Stomach smooth muscle (tissue), 2 donors: ENCODE results near the gene CDK7.

Source experiments
- H3K27ac ChIP-seq: one replicate; pipeline ENCODE4 v1.7.0; 2013; ENCODE audit warnings: mild to moderate bottlenecking, low read length, inconsistent platforms
- H3K27me3 ChIP-seq, 2 donors: one replicate each; pipeline ENCODE4 v1.7.0; 2013; ENCODE audit warnings: low read length in 2 of 2; ENCODE audit not compliant: insufficient read depth in 2 of 2, control insufficient read depth in 1 of 2
- H3K36me3 ChIP-seq, 2 donors: one replicate each; pipeline ENCODE4 v1.7.0; 2013; ENCODE audit warnings: low read length in 2 of 2; ENCODE audit not compliant: control insufficient read depth in 2 of 2, insufficient read depth in 2 of 2
- H3K4me1 ChIP-seq: one replicate; pipeline ENCODE4 v1.7.0; 2013; ENCODE audit warnings: low read length; ENCODE audit not compliant: control insufficient read depth, insufficient read depth
- H3K4me3 ChIP-seq, 2 donors: one replicate each; pipeline ENCODE4 v1.7.0; 2013; ENCODE audit warnings: low read length in 2 of 2
- H3K9ac ChIP-seq, 2 donors: one replicate each; pipeline ENCODE4 v1.7.0; 2013; ENCODE audit warnings: low read length in 2 of 2, mild to moderate bottlenecking in 1 of 2
- H3K9me3 ChIP-seq, 2 donors: one replicate each; pipeline ENCODE4 v1.7.0; 2013; ENCODE audit warnings: low read length in 2 of 2; ENCODE audit not compliant: control insufficient read depth in 2 of 2
- donor health status: healthy.
- donor health status: Pancreatic carcinoma.

Gene CDK7

GRCh38 chr5:69292306-69292705, 57.6 kb downstream of the CDK7 start:
- Histone ChIP-seq H3K4me3 (no peak overlapping the region), H3K4me1 (no peaks in the 10 kb centered on the region), H3K9ac (no peak overlapping the region), H3K27ac (no peak overlapping the region), H3K36me3 (no peaks in the 10 kb centered on the region), H3K9me3 (no peaks in the 10 kb centered on the region), H3K27me3 (no peaks in the 10 kb centered on the region)

DNA sequence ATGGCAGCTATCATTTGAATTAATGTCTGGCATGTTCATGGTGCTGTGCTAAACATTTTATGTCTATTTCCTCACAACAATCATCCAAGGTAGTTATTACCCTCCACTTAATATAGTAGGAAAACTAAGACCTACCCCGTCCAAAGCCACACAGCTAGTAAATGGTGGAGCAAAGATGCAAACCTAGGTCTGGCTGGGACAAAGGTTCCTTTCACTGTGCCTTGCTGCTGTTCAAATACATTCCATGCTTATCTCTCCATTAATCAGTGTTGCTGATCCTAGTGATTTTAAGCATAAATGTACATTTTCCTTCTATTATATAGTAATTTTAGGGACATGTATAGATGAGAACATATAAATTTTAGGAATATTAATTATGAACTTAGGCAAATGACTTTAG, 59.2 kb downstream of the CDK7 start:
- no peak overlapping the region for H3K9ac ChIP-seq

GRCh38 chr5:69295088-69295754, 60.5 kb downstream of the CDK7 start:
- Histone ChIP-seq H3K9me3 (no peaks in the 10 kb centered on the region), H3K9ac (no peak overlapping the region), H3K27ac (no peak overlapping the region), H3K27me3 (no peaks in the 10 kb centered on the region), H3K4me1 (no peaks in the 10 kb centered on the region), H3K36me3 (peaks cover 4 to 8% of the 10 kb centered on the region in 2 donors), H3K4me3 (no peak overlapping the region)

More for the DNA sequence above, 59.2 kb downstream of the CDK7 start:
- Histone ChIP-seq H3K27ac (no peak overlapping the region), H3K9me3 (no peaks in the 10 kb centered on the region), H3K27me3 (no peaks in the 10 kb centered on the region), H3K4me1 (no peaks in the 10 kb centered on the region), H3K36me3 (peaks cover 0 to 5% of the 10 kb centered on the region in 2 donors), H3K4me3 (no peak overlapping the region)

GRCh38 chr5:69299625-69300024, 64.9 kb downstream of the CDK7 start:
- Histone ChIP-seq H3K9me3 (no peaks in the 10 kb centered on the region), H3K27ac (no peak overlapping the region), H3K27me3 (no peaks in the 10 kb centered on the region), H3K4me3 (no peak overlapping the region), H3K4me1 (no peaks in the 10 kb centered on the region), H3K9ac (no peak overlapping the region), H3K36me3 (peaks cover 4 to 8% of the 10 kb centered on the region in 2 donors)

DNA sequence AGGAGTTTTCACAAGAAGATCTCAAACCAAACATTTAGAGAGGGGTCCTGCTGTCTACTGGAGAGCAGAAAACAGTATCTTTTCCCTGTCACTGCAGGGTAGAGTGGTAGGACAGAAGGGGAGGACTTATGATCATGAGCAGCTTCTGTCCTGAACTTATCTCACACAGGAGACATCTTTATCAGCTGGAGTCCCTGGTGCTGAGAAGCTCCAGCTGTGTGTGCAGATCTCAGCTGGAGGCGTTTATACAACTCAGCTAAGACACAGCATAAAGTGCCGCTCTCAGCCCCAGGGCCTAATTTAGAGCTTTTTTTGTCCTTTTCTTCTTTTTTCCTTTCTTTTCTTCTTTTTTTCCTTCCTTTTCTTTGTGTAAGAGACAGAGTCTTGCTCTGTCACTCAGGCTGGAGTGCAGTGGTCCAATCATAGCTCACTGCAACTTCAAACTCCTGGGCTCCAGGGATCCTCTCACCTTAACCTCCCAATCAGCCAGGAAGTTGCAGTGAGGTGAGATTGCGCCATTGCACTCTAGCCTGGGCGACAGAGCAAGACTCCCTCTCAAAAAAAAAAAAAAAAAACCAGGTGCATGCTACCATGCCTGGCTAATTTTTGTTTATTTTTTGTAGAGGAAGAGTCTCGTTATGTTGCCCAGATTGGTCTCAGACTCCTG, 66.0 kb downstream of the CDK7 start:
- Histone ChIP-seq H3K36me3 (peaks cover 4 to 8% of the 10 kb centered on the region in 2 donors), H3K4me3 (no peak overlapping the region), H3K9ac (no peak overlapping the region), H3K4me1 (no peaks in the 10 kb centered on the region), H3K27ac (no peak overlapping the region), H3K9me3 (no peaks in the 10 kb centered on the region), H3K27me3 (no peaks in the 10 kb centered on the region)

GRCh38 chr5:69305512-69305911, 70.8 kb downstream of the CDK7 start:
- no peaks in the 10 kb centered on the region for H3K9me3 ChIP-seq
- H3K27ac ChIP-seq, result no peak overlapping the region
- no peak overlapping the region for H3K9ac ChIP-seq
- no peaks in the 10 kb centered on the region for H3K27me3 ChIP-seq
- no peak overlapping the region for H3K4me3 ChIP-seq
- no peaks in the 10 kb centered on the region for H3K4me1 ChIP-seq
- H3K36me3 ChIP-seq, result peaks cover 0 to 2% of the 10 kb centered on the region in 2 donors

DNA sequence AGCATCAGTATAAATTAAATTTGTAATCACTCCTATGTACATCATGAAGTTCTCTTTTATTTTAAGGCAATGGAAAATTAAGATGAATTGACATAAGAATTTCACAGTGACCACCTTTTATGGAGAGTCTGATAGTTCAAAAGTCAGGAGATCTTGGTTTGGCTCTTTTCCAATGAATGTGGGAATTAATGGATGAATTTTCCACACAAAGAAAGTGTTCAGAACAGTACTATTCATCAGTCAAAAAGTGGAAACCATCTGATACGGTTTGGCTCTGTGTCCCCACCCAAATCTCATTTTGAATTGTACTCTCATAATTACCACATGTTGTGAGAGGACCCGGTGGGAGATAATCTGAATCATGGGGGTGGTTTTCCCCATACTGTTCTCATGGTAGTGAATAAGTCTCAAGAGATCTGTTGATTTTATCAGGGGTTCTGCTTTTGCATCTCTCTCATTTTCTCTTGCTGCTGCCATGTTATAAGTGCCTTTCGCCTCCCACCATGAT, 73.4 kb downstream of the CDK7 start:
- Histone ChIP-seq H3K27ac (no peak overlapping the region), H3K27me3 (no peaks in the 10 kb centered on the region), H3K4me3 (no peak overlapping the region), H3K36me3 (peaks cover under 1 to 3% of the 10 kb centered on the region in 2 donors), H3K9me3 (no peaks in the 10 kb centered on the region), H3K9ac (no peak overlapping the region), H3K4me1 (no peaks in the 10 kb centered on the region)

GRCh38 chr5:69309380-69309779, 74.7 kb downstream of the CDK7 start:
- H3K36me3 ChIP-seq, result peaks cover 6 to 7% of the 10 kb centered on the region in 2 donors

GRCh38 chr5:69312459-69313160, 77.9 kb downstream of the CDK7 start:
- Histone ChIP-seq H3K9ac (no peak overlapping the region), H3K9me3 (no peaks in the 10 kb centered on the region), H3K4me1 (no peaks in the 10 kb centered on the region), H3K36me3 (peaks cover 6 to 7% of the 10 kb centered on the region in 2 donors), H3K4me3 (no peak overlapping the region), H3K27me3 (no peaks in the 10 kb centered on the region), H3K27ac (no peak overlapping the region)

More at GRCh38 chr5:69309380-69309779, 74.7 kb downstream of the CDK7 start:
- Histone ChIP-seq H3K9ac (no peak overlapping the region), H3K4me1 (no peaks in the 10 kb centered on the region), H3K9me3 (no peaks in the 10 kb centered on the region), H3K27me3 (no peaks in the 10 kb centered on the region), H3K27ac (no peak overlapping the region), H3K4me3 (no peak overlapping the region)

GRCh38 chr5:69313428-69313827, 78.7 kb downstream of the CDK7 start:
- Histone ChIP-seq H3K9ac (no peak overlapping the region), H3K9me3 (no peaks in the 10 kb centered on the region), H3K36me3 (peaks cover 6 to 7% of the 10 kb centered on the region in 2 donors), H3K27ac (no peak overlapping the region), H3K27me3 (no peaks in the 10 kb centered on the region), H3K4me3 (no peak overlapping the region), H3K4me1 (no peaks in the 10 kb centered on the region)
